ENCODE data around the gene PKDCC. TPM values are rescaled to one million over a fixed set of nuclear protein-coding genes. Genes with fewer than 3 reads are reported as not detected.
"Not testable (repeated sequence)": the region's sequence is repeated elsewhere in the genome, so short reads cannot be mapped to it uniquely, and the experiment has no call there.

PKDCC gene
- total and polyA plus RNA-seq, 2 experiments from 2014 or later: 1.2 to 9.9 TPM

- H3F3A ChIP-seq (ENCODE audit: insufficient read depth): no peaks in the 10 kb centered on the region
- H3K4me1 ChIP-seq (ENCODE audit: insufficient read depth): no peaks in the 10 kb centered on the region
- TF ChIP-seq EZH2 (IDR thresholded peaks at IDR 0.05; ENCODE audit: insufficient read depth, poor library complexity, severe bottlenecking) (no peak), EZH2phosphoT487 (IDR thresholded peaks at IDR 0.05; ENCODE audit: insufficient read depth, low read depth) (no peak)
- no peaks in the 10 kb centered on the region for H3K36me3 ChIP-seq (ENCODE audit: low read depth)
- H3K79me2 ChIP-seq (ENCODE audit: insufficient read depth): no peaks in the 10 kb centered on the region
- H3K27ac ChIP-seq: no peak overlapping the region
- H3K9me2 ChIP-seq (ENCODE audit: insufficient read depth): no peaks in the 10 kb centered on the region
- no peaks in the 10 kb centered on the region for H3K27me3 ChIP-seq (replicated peaks; ENCODE audit: insufficient read depth)
- no peaks in the 10 kb centered on the region for H3K9me3 ChIP-seq (ENCODE audit: low read depth)
- no peak overlapping the region for H3K9ac ChIP-seq
- no peak overlapping the region for H3K4me3 ChIP-seq
- H2AFZ ChIP-seq: no peak overlapping the region
- in situ Hi-C loops (cut with MboI): no loop called here
- DNase-seq: no peak
- no peaks in the 10 kb centered on the region for H4K20me1 ChIP-seq (ENCODE audit: insufficient read depth)
- no peak overlapping the region for H3K4me2 ChIP-seq (ENCODE audit: unreplicated experiment)
- WGBS, 2 experiments (ENCODE audit: low coverage in 1 of 2, low lambda C conversion rate in 2 of 2, missing lambda C conversion rate in 2 of 2): 32 to 42% methylated on average over 2 of the region's 2 CpGs
These were observed 29.5 kb downstream of the PKDCC start for GRCh38 chr2:42077343-42077742.

GRCh38 chr2:42079737-42080287 lies 32.0 kb downstream of the PKDCC start:
- no peaks in the 10 kb centered on the region for H3K9me2 ChIP-seq (ENCODE audit: insufficient read depth)
- no peaks in the 10 kb centered on the region for H3K9me3 ChIP-seq (ENCODE audit: low read depth)
- TF ChIP-seq EZH2 (IDR thresholded peaks at IDR 0.05; ENCODE audit: insufficient read depth, poor library complexity, severe bottlenecking) (no peak), EZH2phosphoT487 (IDR thresholded peaks at IDR 0.05; ENCODE audit: insufficient read depth, low read depth) (no peak)
- H3F3A ChIP-seq (ENCODE audit: insufficient read depth): no peaks in the 10 kb centered on the region
- whole genome bisulfite sequencing, 2 experiments (ENCODE audit: low coverage in 1 of 2, low lambda C conversion rate in 2 of 2, missing lambda C conversion rate in 2 of 2): 47 to 55% methylated on average over 3 of the region's 3 CpGs
- no peaks in the 10 kb centered on the region for H3K4me1 ChIP-seq (ENCODE audit: insufficient read depth)
- H3K36me3 ChIP-seq (ENCODE audit: low read depth): no peaks in the 10 kb centered on the region
- H3K27me3 ChIP-seq (replicated peaks; ENCODE audit: insufficient read depth): no peaks in the 10 kb centered on the region
- no peak overlapping the region for H3K4me3 ChIP-seq
- H3K27ac ChIP-seq: no peak overlapping the region
- no peak overlapping the region for H3K9ac ChIP-seq
- no peak for DNase-seq
- H3K4me2 ChIP-seq (ENCODE audit: unreplicated experiment): no peak overlapping the region
- in situ Hi-C loops (cut with MboI): no loop called here
- H2AFZ ChIP-seq: no peak overlapping the region
- no peaks in the 10 kb centered on the region for H3K79me2 ChIP-seq (ENCODE audit: insufficient read depth)
- H4K20me1 ChIP-seq (ENCODE audit: insufficient read depth): no peaks in the 10 kb centered on the region

- H3K9me3 ChIP-seq (ENCODE audit: low read depth); H4K20me1 ChIP-seq (ENCODE audit: insufficient read depth); DNase-seq; H3K4me2 ChIP-seq (ENCODE audit: unreplicated experiment); H3F3A ChIP-seq (ENCODE audit: insufficient read depth); H3K4me3 ChIP-seq; H2AFZ ChIP-seq; H3K27me3 ChIP-seq (replicated peaks; ENCODE audit: insufficient read depth); H3K9me2 ChIP-seq (ENCODE audit: insufficient read depth); H3K79me2 ChIP-seq (ENCODE audit: insufficient read depth); H3K4me1 ChIP-seq (ENCODE audit: insufficient read depth); H3K36me3 ChIP-seq (ENCODE audit: low read depth); H3K27ac ChIP-seq; in situ Hi-C loops (cut with MboI); H3K9ac ChIP-seq: not testable (repeated sequence)
- WGBS, 2 experiments (ENCODE audit: low coverage in 1 of 2, low lambda C conversion rate in 2 of 2, missing lambda C conversion rate in 2 of 2): 79% methylated on average over 4 of the region's 4 CpGs
These were observed 33.3 kb downstream of the PKDCC start for GRCh38 chr2:42081151-42081550.

GRCh38 chr2:42082016-42082415 lies 34.2 kb downstream of the PKDCC start:
- TF ChIP-seq EZH2 (IDR thresholded peaks at IDR 0.05; ENCODE audit: insufficient read depth, poor library complexity, severe bottlenecking) (no peak), EZH2phosphoT487 (IDR thresholded peaks at IDR 0.05; ENCODE audit: insufficient read depth, low read depth) (no peak)
- DNase-seq: no peak
- no peaks in the 10 kb centered on the region for H4K20me1 ChIP-seq (ENCODE audit: insufficient read depth)
- no peaks in the 10 kb centered on the region for H3F3A ChIP-seq (ENCODE audit: insufficient read depth)
- no peaks in the 10 kb centered on the region for H3K27me3 ChIP-seq (replicated peaks; ENCODE audit: insufficient read depth)
- no peaks in the 10 kb centered on the region for H3K4me1 ChIP-seq (ENCODE audit: insufficient read depth)
- no peak overlapping the region for H3K9ac ChIP-seq
- no peak overlapping the region for H3K4me3 ChIP-seq
- H3K79me2 ChIP-seq (ENCODE audit: insufficient read depth): no peaks in the 10 kb centered on the region
- WGBS, 2 experiments (ENCODE audit: low coverage in 1 of 2, low lambda C conversion rate in 2 of 2, missing lambda C conversion rate in 2 of 2): 92 to 100% methylated on average over 2 of the region's 2 CpGs
- H3K4me2 ChIP-seq (ENCODE audit: unreplicated experiment): no peak overlapping the region
- H3K36me3 ChIP-seq (ENCODE audit: low read depth): no peaks in the 10 kb centered on the region
- no peak overlapping the region for H2AFZ ChIP-seq
- H3K9me3 ChIP-seq (ENCODE audit: low read depth): no peaks in the 10 kb centered on the region
- no peaks in the 10 kb centered on the region for H3K9me2 ChIP-seq (ENCODE audit: insufficient read depth)
- H3K27ac ChIP-seq: no peak overlapping the region
- in situ Hi-C loops (cut with MboI): no loop called here

- Histone ChIP-seq H3K27ac (no peak overlapping the region), H3K27me3 (replicated peaks; ENCODE audit: insufficient read depth) (no peaks in the 10 kb centered on the region), H3K4me2 (ENCODE audit: unreplicated experiment) (no peak overlapping the region), H4K20me1 (ENCODE audit: insufficient read depth) (no peaks in the 10 kb centered on the region), H3K79me2 (ENCODE audit: insufficient read depth) (no peaks in the 10 kb centered on the region), H3K9ac (no peak overlapping the region), H3K9me2 (ENCODE audit: insufficient read depth) (no peaks in the 10 kb centered on the region), H3K4me3 (no peak overlapping the region), H3F3A (ENCODE audit: insufficient read depth) (no peaks in the 10 kb centered on the region), H2AFZ (no peak overlapping the region), H3K36me3 (ENCODE audit: low read depth) (no peaks in the 10 kb centered on the region), H3K9me3 (ENCODE audit: low read depth) (no peaks in the 10 kb centered on the region), H3K4me1 (ENCODE audit: insufficient read depth) (no peaks in the 10 kb centered on the region)
- WGBS, 2 experiments (ENCODE audit: low coverage in 1 of 2, low lambda C conversion rate in 2 of 2, missing lambda C conversion rate in 2 of 2): 68 to 77% methylated on average over 6 of the region's 6 CpGs
- no peak for DNase-seq
- in situ Hi-C loops (cut with MboI): no loop called here
- no peak for TF ChIP-seq EZH2phosphoT487 (IDR thresholded peaks at IDR 0.05; ENCODE audit: insufficient read depth, low read depth)
- TF ChIP-seq EZH2 (IDR thresholded peaks at IDR 0.05; ENCODE audit: insufficient read depth, poor library complexity, severe bottlenecking): no peak
These were observed 36.4 kb downstream of the PKDCC start for GRCh38 chr2:42084231-42084671.

GRCh38 chr2:42085070-42085469 lies 37.2 kb downstream of the PKDCC start:
- not testable (repeated sequence) for H3K4me1 ChIP-seq (ENCODE audit: insufficient read depth); H3K9me2 ChIP-seq (ENCODE audit: insufficient read depth); H3K27me3 ChIP-seq (replicated peaks; ENCODE audit: insufficient read depth); H3K36me3 ChIP-seq (ENCODE audit: low read depth); DNase-seq; H3K79me2 ChIP-seq (ENCODE audit: insufficient read depth); H3K4me3 ChIP-seq; H3F3A ChIP-seq (ENCODE audit: insufficient read depth); H3K4me2 ChIP-seq (ENCODE audit: unreplicated experiment); H3K27ac ChIP-seq; H2AFZ ChIP-seq; H3K9me3 ChIP-seq (ENCODE audit: low read depth); H3K9ac ChIP-seq; H4K20me1 ChIP-seq (ENCODE audit: insufficient read depth)
- in situ Hi-C loops (cut with MboI): loop anchor here (5.0 kb wide), 1 partner anchor 218 kb away; no protein-coding TSS in a partner anchor
- 89 to 96% methylated on average over 4 of the region's 4 CpGs for WGBS, 2 experiments (ENCODE audit: low coverage in 1 of 2, low lambda C conversion rate in 2 of 2, missing lambda C conversion rate in 2 of 2)
